ENCODE measurements around the gene FKBP2.

Gene FKBP2

GRCh38 chr11:64264371-64264852 lies 23.5 kb downstream of the FKBP2 start:
- ATAC-seq = no peak

GRCh38 chr11:64265176-64266160 lies 24.6 kb downstream of the FKBP2 start:
- DNase-seq (no peak), ATAC-seq (no peak)

More at GRCh38 chr11:64264371-64264852, 23.5 kb downstream of the FKBP2 start:
- DNase-seq = no peak

- no peak for DNase-seq
- ATAC-seq = no peak
Observed at GRCh38 chr11:64266339-64266738, 25.4 kb downstream of the FKBP2 start.

GRCh38 chr11:64267207-64267945 lies 26.5 kb downstream of the FKBP2 start:
- no peak for DNase-seq
- no peak for ATAC-seq

- DNase-seq (no peak), ATAC-seq (no peak)
Observed at GRCh38 chr11:64268025-64268892, 27.4 kb downstream of the FKBP2 start.

GRCh38 chr11:64268893-64269539 lies 28.1 kb downstream of the FKBP2 start:
- DNase-seq (peak; percentile 61), ATAC-seq (peak; percentile 1)

- DNase-seq (peak; percentile 99), ATAC-seq (peak; percentile 87)
Observed at GRCh38 chr11:64269540-64270220, 28.8 kb downstream of the FKBP2 start.

- DNase-seq (no peak), ATAC-seq (no peak)
Observed at GRCh38 chr11:64275031-64275800, 34.3 kb downstream of the FKBP2 start.

- ATAC-seq = no peak
Observed at GRCh38 chr11:64275841-64276240, 34.9 kb downstream of the FKBP2 start.

GRCh38 chr11:64276653-64277431 lies 35.9 kb downstream of the FKBP2 start:
- no peak for DNase-seq
- ATAC-seq = no peak

More at GRCh38 chr11:64275841-64276240, 34.9 kb downstream of the FKBP2 start:
- no peak for DNase-seq

GRCh38 chr11:64278576-64279190 lies 37.8 kb downstream of the FKBP2 start:
- no peak for DNase-seq
- peak; percentile 19 for ATAC-seq

- DNase-seq (no peak), ATAC-seq (no peak)
Observed at GRCh38 chr11:64281957-64282770, 41.3 kb downstream of the FKBP2 start.

- no peak for DNase-seq
- no peak for ATAC-seq
Observed at GRCh38 chr11:64283092-64283491, 42.2 kb downstream of the FKBP2 start.

- DNase-seq (peak; percentile 95), ATAC-seq (peak; percentile 93)
Observed at GRCh38 chr11:64284048-64284961, 43.4 kb downstream of the FKBP2 start, which contains the start of gene BAD. TSS of gene BAD (minus strand) at chr11:64284665. CDS start at chr11:64284368, 297 bp downstream.

- DNase-seq (peak; percentile 95), ATAC-seq (peak; percentile 58)
Observed at GRCh38 chr11:64284962-64285884, 44.3 kb downstream of the FKBP2 start, which contains the start of gene GPR137. TSS of gene GPR137 (plus strand) at chr11:64285848. CDS start at chr11:64286525, 677 bp downstream.

Data from stimulated activated naive CD8-positive, alpha-beta T cell treated with anti-CD3 and anti-CD28 coated beads, Interleukin-15, Interleukin-2, amounts not matched to agents 100 U/mL and 50 U/mL, for 24 hours (primary cell).